ENCODE measurements around the gene GRM2. TPM values are rescaled to one million over a fixed set of nuclear protein-coding genes. Genes with fewer than 3 reads are reported as not detected.
A peak's percentile ranks its signal among the peaks of the same experiment; 100 is the strongest.

The GRM2 gene
- total RNA-seq, 4 donors from 2014 or later = 0.18 to 0.20 TPM; not detected in 2

DNA sequence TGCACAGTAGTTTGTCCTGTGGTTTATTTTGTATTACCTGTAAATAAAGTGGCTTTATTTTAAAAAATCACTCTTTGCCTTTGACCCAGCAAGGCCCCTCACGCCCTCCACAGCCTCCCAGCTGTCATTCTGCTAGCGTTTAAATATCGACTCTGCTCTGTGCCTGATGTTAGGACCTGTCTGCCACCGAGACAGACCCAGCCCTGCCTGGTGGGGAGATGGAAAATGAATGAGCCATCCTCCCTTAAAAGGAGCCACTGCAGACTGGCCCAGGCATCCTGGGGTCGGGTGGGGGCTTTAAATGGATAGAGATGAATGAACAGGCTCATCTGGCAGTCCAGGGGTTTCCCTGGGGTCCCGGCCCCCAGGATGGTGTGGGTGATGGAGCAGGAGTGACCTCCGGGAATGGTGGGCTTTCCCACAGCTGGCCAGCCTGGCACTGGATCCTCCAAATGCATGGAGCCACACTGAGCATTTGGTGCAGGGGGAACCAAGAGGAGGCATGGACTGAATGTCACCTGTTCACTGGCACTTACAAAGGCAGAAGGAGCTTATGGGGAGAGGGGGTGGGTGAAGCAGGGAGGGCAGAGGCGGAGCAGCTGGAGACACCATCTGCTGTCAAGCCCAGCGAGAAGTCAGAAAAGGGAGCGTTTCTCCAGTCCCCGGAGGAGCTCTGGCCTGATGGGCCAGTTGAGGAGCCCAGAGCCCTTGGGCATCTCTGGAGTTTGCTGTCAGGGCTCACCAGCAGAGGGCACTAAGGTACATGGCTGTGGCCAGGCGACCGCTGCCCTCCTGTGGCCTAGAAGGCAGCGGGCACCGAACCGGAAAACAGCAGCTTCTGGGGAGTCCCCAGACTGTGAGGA is 11.9 kb downstream of the GRM2 start:
- peak in 1 of 2 donors; percentile 27 for DNase-seq
- Histone ChIP-seq H3K4me3 (no peak overlapping the region), H3K36me3 (no peaks in the 10 kb centered on the region), H3K27me3 (no peaks in the 10 kb centered on the region), H3K9me3 (no peaks in the 10 kb centered on the region), H3K4me1 (no peaks in the 10 kb centered on the region), H3K27ac (no peak overlapping the region)
- TF ChIP-seq, protein P1, sequence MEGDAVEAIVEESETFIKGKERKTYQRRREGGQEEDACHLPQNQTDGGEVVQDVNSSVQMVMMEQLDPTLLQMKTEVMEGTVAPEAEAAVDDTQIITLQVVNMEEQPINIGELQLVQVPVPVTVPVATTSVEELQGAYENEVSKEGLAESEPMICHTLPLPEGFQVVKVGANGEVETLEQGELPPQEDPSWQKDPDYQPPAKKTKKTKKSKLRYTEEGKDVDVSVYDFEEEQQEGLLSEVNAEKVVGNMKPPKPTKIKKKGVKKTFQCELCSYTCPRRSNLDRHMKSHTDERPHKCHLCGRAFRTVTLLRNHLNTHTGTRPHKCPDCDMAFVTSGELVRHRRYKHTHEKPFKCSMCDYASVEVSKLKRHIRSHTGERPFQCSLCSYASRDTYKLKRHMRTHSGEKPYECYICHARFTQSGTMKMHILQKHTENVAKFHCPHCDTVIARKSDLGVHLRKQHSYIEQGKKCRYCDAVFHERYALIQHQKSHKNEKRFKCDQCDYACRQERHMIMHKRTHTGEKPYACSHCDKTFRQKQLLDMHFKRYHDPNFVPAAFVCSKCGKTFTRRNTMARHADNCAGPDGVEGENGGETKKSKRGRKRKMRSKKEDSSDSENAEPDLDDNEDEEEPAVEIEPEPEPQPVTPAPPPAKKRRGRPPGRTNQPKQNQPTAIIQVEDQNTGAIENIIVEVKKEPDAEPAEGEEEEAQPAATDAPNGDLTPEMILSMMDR (IDR thresholded peaks at IDR 0.05 in 4 of 5, conservative IDR thresholded peaks at IDR 0.05 in 1 of 5) = peak; percentile 26 to 63 (median 51)
- TF ChIP-seq POLR2A (IDR thresholded peaks at IDR 0.05) = no peak
- in situ Hi-C loops (cut with MboI; ENCODE audit: low sequenced_read_pairs in 4 of 4) (no loop called here), intact Hi-C loops (cut with DNase I; ENCODE audit: low total_unique reads) (no loop called here)
- ATAC-seq = peak in 1 of 2 donors; percentile 64

- no peak for TF ChIP-seq POLR2A (IDR thresholded peaks at IDR 0.05)
- TF ChIP-seq, protein P1 (IDR thresholded peaks at IDR 0.05 in 4 of 5, conservative IDR thresholded peaks at IDR 0.05 in 1 of 5) = peak in 2 of 5 experiments; percentile 5 to 17
- intact Hi-C loops (cut with DNase I; ENCODE audit: low total_unique reads) (no loop called here), in situ Hi-C loops (cut with MboI; ENCODE audit: low sequenced_read_pairs in 4 of 4) (no loop called here)
- Histone ChIP-seq H3K27ac (no peak overlapping the region), H3K4me3 (no peak overlapping the region), H3K27me3 (no peaks in the 10 kb centered on the region), H3K4me1 (no peaks in the 10 kb centered on the region), H3K36me3 (no peaks in the 10 kb centered on the region), H3K9me3 (no peaks in the 10 kb centered on the region)
- DNase-seq (no peak), ATAC-seq (no peak)
Observed at GRCh38 chr3:51719410-51720025, 12.7 kb downstream of the GRM2 start.

DNA sequence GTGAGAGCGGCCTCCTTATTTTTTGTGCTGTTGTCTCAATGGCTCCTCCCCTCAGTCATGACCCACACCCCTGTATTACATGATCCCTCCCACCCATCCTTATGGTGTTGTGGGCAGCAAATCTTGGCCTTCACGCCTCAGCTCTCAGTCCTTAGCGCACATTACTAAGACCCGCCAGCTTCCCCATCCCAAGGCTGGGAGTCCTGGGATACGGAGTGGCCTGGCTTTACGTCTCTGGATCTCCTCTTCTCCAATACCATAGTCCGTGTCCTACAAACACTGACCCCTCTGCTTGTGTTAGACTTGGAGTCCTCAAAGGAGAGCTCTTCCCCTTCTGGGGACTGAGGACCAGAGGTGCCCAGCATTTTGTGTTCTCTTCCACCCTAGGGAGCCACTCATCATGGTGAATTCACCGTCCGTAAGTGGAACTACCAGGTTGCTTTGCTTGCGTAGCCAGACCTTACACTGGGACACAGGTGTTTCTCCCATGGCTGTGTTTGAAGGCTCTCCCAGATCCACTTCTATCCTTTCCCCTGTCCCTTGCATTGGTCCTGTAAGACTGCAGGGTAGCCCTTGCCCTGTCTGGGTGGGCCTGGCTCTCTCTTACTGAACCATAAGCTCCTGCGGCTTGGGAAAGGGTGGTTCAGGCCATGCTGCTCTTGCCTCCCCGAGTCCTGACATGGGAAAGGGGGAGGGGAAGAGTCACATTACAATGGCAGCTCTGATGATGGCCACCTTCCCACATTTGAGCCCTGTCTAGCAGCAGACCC is 13.6 kb downstream of the GRM2 start:
- Histone ChIP-seq H3K27ac (no peak overlapping the region), H3K4me1 (no peaks in the 10 kb centered on the region), H3K27me3 (no peaks in the 10 kb centered on the region), H3K36me3 (no peaks in the 10 kb centered on the region), H3K9me3 (no peaks in the 10 kb centered on the region), H3K4me3 (no peak overlapping the region)
- in situ Hi-C loops (cut with MboI; ENCODE audit: low sequenced_read_pairs in 4 of 4) = no loop called here
- TF ChIP-seq, protein P1 (IDR thresholded peaks at IDR 0.05 in 4 of 5, conservative IDR thresholded peaks at IDR 0.05 in 1 of 5) = no peak
- no peak for TF ChIP-seq POLR2A (IDR thresholded peaks at IDR 0.05)
- no peak for ATAC-seq
- intact Hi-C loops (cut with DNase I; ENCODE audit: low total_unique reads) = no loop called here
- no peak for DNase-seq

- Histone ChIP-seq H3K27ac (no peak overlapping the region), H3K9me3 (no peaks in the 10 kb centered on the region), H3K4me1 (no peaks in the 10 kb centered on the region), H3K36me3 (no peaks in the 10 kb centered on the region), H3K27me3 (no peaks in the 10 kb centered on the region), H3K4me3 (no peak overlapping the region)
- in situ Hi-C loops (cut with MboI; ENCODE audit: low sequenced_read_pairs in 4 of 4) = no loop called here
- ATAC-seq (no peak), DNase-seq (no peak)
- intact Hi-C loops (cut with DNase I; ENCODE audit: low total_unique reads) = no loop called here
- TF ChIP-seq, protein P1 (IDR thresholded peaks at IDR 0.05 in 4 of 5, conservative IDR thresholded peaks at IDR 0.05 in 1 of 5) = no peak
Observed at GRCh38 chr3:51721062-51721745, 14.3 kb downstream of the GRM2 start.

All from gastrocnemius medialis (tissue), 4 donors.